NB4 (cell line): ENCODE data around the gene TRMT11.
"Not testable (repeated sequence)": the region's sequence is repeated elsewhere in the genome, so short reads cannot be mapped to it uniquely, and the experiment has no call there.

ENCODE experiments used
- DNase-seq: peaks from one replicate; pipeline ENCODE4 v3.0.0; 2010; ENCODE audit warnings: low read depth
- H3K4me3 ChIP-seq: one replicate; pipeline ENCODE4 v1.5.1; 2011; ENCODE audit warnings: mild to moderate bottlenecking, low read depth, low read length, moderate library complexity
- CTCF ChIP-seq: IDR thresholded peaks from one replicate; pipeline ENCODE4 v1.5.1; 2012; ENCODE audit warnings: low read depth, low read length
- MAX ChIP-seq: IDR thresholded peaks from 2 replicates; pipeline ENCODE4 v1.6.1; 2011; ENCODE audit warnings: low read depth, low read length
- MYC ChIP-seq: IDR thresholded peaks from 2 replicates; pipeline ENCODE4 v1.6.1; 2011; ENCODE audit warnings: low read depth, low read length
- POLR2A ChIP-seq: IDR thresholded peaks from 2 replicates; pipeline ENCODE4 v1.6.1; 2011; ENCODE audit warnings: mild to moderate bottlenecking; ENCODE audit not compliant: insufficient read length; ENCODE audit errors: extremely low read depth

TRMT11 gene

GRCh38 chr6:125968493-125968892, 17.8 kb upstream of the TRMT11 start:
- no peak overlapping the region for H3K4me3 ChIP-seq
- TF ChIP-seq MAX, result no peak
- no peak for TF ChIP-seq MYC
- no peak for TF ChIP-seq CTCF
- TF ChIP-seq POLR2A, result no peak
- DNase-seq, result no peak

GRCh38 chr6:125970760-125971159, 15.6 kb upstream of the TRMT11 start:
- TF ChIP-seq POLR2A, result no peak
- TF ChIP-seq MAX, result no peak
- no peak for TF ChIP-seq CTCF
- no peak for TF ChIP-seq MYC
- no peak overlapping the region for H3K4me3 ChIP-seq
- DNase-seq, result no peak

- H3K4me3 ChIP-seq, DNase-seq: not testable (repeated sequence)
Measured at GRCh38 chr6:125972478-125972877, 13.9 kb upstream of the TRMT11 start.

GRCh38 chr6:125974214-125974866, 12.0 kb upstream of the TRMT11 start:
- TF ChIP-seq POLR2A, result no peak
- peak; percentile 29 for TF ChIP-seq CTCF
- H3K4me3 ChIP-seq, result no peak overlapping the region

GRCh38 chr6:125979101-125979500, 7.2 kb upstream of the TRMT11 start:
- no peak for DNase-seq
- TF ChIP-seq CTCF, result no peak
- no peak for TF ChIP-seq MAX
- no peak for TF ChIP-seq POLR2A
- no peak for TF ChIP-seq MYC
- H3K4me3 ChIP-seq, result no peak overlapping the region

More at GRCh38 chr6:125974214-125974866, 12.0 kb upstream of the TRMT11 start:
- DNase-seq, result peak; percentile 75

- H3K4me3 ChIP-seq, result no peak overlapping the region
- no peak for TF ChIP-seq CTCF
- TF ChIP-seq MYC, result no peak
- no peak for TF ChIP-seq MAX
- TF ChIP-seq POLR2A, result no peak
- DNase-seq, result no peak
Measured at GRCh38 chr6:125981571-125982185, 4.7 kb upstream of the TRMT11 start.
